GM18508 (cell line): Measurements from ENCODE around the gene PFKFB3.
"Not testable (repeated sequence)": the region's sequence is repeated elsewhere in the genome, so short reads cannot be mapped to it uniquely, and the experiment has no call there.

Source experiments
- ATAC-seq: cut with Tn5 transposase; IDR thresholded peaks from one replicate; pipeline ENCODE4 v1.9.1; 2021; ENCODE audit warnings: moderate number of reproducible peaks; ENCODE audit not compliant: insufficient read depth, unreplicated experiment

Gene PFKFB3

GRCh38 chr10:6202684-6203330, at the start of gene PFKFB3:
TSS of gene PFKFB3 (plus strand) at chr10:6202932. CDS start at chr10:6203261, 329 bp downstream.
- ATAC-seq: peak; percentile 47

- ATAC-seq: no peak
Observed at GRCh38 chr10:6153845-6154244, 48.9 kb upstream of the PFKFB3 start.

GRCh38 chr10:6154566-6154965, 48.2 kb upstream of the PFKFB3 start:
- no peak for ATAC-seq

- ATAC-seq: no peak
Observed at GRCh38 chr10:6158276-6158675, 44.5 kb upstream of the PFKFB3 start.

- no peak for ATAC-seq
Observed at GRCh38 chr10:6161921-6162320, 40.8 kb upstream of the PFKFB3 start.

GRCh38 chr10:6162589-6163356, 40.0 kb upstream of the PFKFB3 start:
- ATAC-seq: no peak

- ATAC-seq: no peak
Observed at GRCh38 chr10:6163364-6164270, 39.1 kb upstream of the PFKFB3 start.

- no peak for ATAC-seq
Observed at GRCh38 chr10:6164271-6165095, 38.2 kb upstream of the PFKFB3 start.

GRCh38 chr10:6165221-6165725, 37.5 kb upstream of the PFKFB3 start:
- no peak for ATAC-seq

GRCh38 chr10:6165933-6166332, 36.8 kb upstream of the PFKFB3 start:
- ATAC-seq: not testable (repeated sequence)

- no peak for ATAC-seq
Observed at GRCh38 chr10:6167456-6167855, 35.3 kb upstream of the PFKFB3 start.

GRCh38 chr10:6168084-6168483, 34.6 kb upstream of the PFKFB3 start:
- ATAC-seq: no peak

GRCh38 chr10:6170638-6171037, 32.1 kb upstream of the PFKFB3 start:
- no peak for ATAC-seq

GRCh38 chr10:6171881-6172695, 30.6 kb upstream of the PFKFB3 start:
- no peak for ATAC-seq

GRCh38 chr10:6173203-6173602, 29.5 kb upstream of the PFKFB3 start:
- ATAC-seq: no peak

- no peak for ATAC-seq
Observed at GRCh38 chr10:6174201-6174874, 28.4 kb upstream of the PFKFB3 start.

- no peak for ATAC-seq
Observed at GRCh38 chr10:6175329-6176055, 27.2 kb upstream of the PFKFB3 start.
